Measurements from ENCODE around the gene FHL5.

DNA sequence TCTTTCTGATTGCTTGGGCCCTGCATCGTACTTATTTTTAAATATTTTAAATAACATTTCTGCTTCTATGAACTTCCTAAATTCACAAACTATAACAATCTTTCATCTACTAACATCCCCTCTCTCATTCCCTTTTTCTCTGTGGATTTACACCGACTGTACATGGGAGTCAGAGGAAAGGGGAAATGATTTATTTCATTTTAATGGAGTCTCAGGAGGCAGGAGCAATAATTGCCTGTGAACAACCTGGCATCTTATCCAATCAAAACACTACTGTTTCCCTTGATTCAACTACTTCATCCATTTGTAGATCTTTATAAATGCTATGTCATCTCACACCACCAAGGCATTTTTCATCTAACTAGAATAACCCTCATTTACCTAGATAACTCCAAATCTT lies 89.6 kb downstream of the FHL5 start:
- TF ChIP-seq, protein P1, sequence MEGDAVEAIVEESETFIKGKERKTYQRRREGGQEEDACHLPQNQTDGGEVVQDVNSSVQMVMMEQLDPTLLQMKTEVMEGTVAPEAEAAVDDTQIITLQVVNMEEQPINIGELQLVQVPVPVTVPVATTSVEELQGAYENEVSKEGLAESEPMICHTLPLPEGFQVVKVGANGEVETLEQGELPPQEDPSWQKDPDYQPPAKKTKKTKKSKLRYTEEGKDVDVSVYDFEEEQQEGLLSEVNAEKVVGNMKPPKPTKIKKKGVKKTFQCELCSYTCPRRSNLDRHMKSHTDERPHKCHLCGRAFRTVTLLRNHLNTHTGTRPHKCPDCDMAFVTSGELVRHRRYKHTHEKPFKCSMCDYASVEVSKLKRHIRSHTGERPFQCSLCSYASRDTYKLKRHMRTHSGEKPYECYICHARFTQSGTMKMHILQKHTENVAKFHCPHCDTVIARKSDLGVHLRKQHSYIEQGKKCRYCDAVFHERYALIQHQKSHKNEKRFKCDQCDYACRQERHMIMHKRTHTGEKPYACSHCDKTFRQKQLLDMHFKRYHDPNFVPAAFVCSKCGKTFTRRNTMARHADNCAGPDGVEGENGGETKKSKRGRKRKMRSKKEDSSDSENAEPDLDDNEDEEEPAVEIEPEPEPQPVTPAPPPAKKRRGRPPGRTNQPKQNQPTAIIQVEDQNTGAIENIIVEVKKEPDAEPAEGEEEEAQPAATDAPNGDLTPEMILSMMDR (IDR thresholded peaks at IDR 0.05) = no peak
- TF ChIP-seq EZH2 (IDR thresholded peaks at IDR 0.05) = no peak
- no peak for TF ChIP-seq EZH2phosphoT487 (IDR thresholded peaks at IDR 0.05)
